ENCODE measurements around the gene YIPF3.
"Not testable (repeated sequence)": the region's sequence is repeated elsewhere in the genome, so short reads cannot be mapped to it uniquely, and the experiment has no call there.

The YIPF3 gene

DNA sequence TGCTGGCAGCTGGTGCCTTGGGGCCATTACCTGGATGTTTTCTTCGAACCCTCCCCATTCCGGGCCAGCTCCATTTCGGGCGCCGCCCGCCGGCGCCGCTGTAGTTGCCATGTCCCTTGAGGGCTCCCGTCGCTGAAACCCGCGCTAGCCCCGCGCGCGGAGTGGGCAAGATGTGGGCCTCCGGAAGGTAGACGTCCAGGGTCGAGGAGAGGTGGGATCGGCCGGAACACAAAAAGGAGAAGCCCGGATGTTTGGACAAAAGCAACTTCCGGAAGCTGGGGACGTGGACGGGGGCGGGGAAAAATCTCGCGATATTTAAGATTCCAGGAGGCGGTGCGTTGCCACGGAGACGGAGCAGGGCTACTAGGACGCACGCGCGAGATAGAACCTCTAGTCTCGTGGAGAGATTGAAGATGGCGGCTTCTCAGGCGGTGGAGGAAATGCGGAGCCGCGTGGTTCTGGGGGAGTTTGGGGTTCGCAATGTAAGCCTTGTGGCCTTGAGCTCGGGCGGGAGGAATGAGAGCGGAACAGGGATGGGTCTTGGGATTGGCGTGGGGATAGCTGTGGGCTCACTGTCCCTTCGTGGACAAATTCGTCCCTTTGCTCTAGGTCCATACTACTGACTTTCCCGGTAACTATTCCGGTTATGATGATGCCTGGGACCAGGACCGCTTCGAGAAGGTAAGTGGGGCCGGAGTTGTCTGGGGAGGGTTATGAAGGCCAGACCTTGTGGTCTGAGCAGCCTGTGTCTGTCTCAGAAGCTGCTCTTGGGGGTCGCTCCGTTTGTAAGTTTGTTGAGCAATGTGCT is at the start of gene YIPF3, which contains the start of gene POLR1C:
Gene YIPF3, minus strand, starts transcription at position 230 of the 808 bp plus-strand sequence. Its CDS starts 119 bp downstream, at position 111.
Gene POLR1C, plus strand, starts transcription at position 393 of the 808 bp plus-strand sequence. Its CDS starts 21 bp downstream, at position 414.
- peak; percentile 92 to 96 for DNase-seq (ENCODE audit: low read depth in 2 of 2)

DNA sequence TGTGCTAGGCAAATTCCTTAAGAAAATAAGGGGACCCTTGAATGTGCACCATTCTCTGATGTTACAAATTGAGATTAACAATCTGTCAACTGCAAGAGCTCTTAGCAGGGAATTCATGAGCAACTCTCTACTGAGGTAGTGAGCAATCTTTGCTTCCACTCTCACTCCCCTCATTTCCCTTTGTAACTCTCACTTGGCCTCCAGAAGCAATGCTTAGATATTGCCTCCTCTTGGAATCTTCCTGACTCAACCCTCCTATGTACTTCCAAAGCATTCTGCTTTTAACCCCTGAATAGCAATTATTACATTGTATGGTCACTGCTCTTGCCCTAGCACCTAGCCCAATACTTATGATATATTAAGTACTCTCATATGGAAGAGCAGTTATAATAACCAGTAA is 42.6 kb upstream of the YIPF3 start:
- DNase-seq (ENCODE audit: low read depth in 2 of 2): no peak

GRCh38 chr6:43557620-43558019 is 40.9 kb upstream of the YIPF3 start:
- not testable (repeated sequence) for DNase-seq (ENCODE audit: low read depth in 2 of 2)

- no peak for DNase-seq (ENCODE audit: low read depth in 2 of 2)
These were observed 30.5 kb upstream of the YIPF3 start for GRCh38 chr6:43547222-43547621.

- no peak for DNase-seq (ENCODE audit: low read depth in 2 of 2)
These were observed 27.7 kb upstream of the YIPF3 start for GRCh38 chr6:43544461-43544860.

DNA sequence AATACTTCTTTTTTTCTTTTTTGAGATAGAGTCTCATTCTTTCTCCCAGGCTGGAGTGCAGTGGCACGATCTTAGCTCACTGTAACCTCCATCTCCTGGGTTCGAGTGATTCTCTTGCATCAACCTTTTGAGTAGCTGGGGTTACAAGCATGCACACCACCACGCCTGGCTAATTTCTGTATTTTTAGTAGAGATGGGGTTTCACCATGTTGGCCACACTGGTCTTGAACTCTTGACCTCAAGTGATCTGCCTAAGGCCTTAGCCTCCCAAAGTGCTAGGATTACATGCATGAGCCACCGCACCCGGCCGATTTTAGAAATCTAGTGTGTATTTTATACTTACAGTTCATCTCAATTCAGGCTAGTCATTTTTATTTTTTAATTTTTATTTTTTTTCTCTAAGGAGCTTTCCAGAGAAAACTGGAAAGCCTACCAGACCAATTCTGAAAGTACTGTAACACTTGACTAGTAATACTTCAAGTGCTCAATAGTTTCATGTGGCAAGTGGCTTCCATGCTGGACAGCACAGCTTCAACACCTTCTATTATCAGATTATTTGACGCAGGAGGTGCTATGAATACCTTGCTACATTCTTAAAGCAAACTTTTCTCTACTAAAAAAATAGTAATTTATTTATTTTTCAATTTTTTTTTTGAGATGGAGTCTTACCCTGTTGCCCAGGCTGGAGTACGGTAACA is 25.2 kb upstream of the YIPF3 start:
- no peak for DNase-seq (ENCODE audit: low read depth in 2 of 2)

DNA sequence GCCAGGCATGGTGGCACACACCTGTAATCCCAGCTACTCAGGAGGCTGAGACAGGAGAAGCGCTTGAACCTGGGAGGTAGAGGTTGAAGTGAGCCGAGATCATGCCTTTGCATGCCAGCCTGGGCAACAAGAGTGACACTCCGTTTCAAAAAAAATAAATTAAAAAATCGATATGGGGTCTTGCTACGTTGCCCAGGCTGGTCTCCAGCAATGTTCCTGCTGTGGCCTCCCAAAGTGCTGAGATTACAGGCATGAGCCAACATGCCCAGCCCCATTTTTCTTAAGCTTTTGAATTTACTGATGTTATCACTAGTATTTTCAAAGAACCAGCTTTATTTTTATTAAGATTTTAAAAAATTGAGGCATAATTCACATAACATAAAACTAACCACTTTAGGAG is 23.8 kb upstream of the YIPF3 start:
- no peak for DNase-seq (ENCODE audit: low read depth in 2 of 2)

GRCh38 chr6:43539409-43539808 is 22.7 kb upstream of the YIPF3 start:
- not testable (repeated sequence) for DNase-seq (ENCODE audit: low read depth in 2 of 2)

GRCh38 chr6:43538986-43539385 is 22.3 kb upstream of the YIPF3 start:
- DNase-seq (ENCODE audit: low read depth in 2 of 2): not testable (repeated sequence)

- DNase-seq (ENCODE audit: low read depth in 2 of 2): no peak
These were observed 15.5 kb upstream of the YIPF3 start for GRCh38 chr6:43532201-43532600.

DNA sequence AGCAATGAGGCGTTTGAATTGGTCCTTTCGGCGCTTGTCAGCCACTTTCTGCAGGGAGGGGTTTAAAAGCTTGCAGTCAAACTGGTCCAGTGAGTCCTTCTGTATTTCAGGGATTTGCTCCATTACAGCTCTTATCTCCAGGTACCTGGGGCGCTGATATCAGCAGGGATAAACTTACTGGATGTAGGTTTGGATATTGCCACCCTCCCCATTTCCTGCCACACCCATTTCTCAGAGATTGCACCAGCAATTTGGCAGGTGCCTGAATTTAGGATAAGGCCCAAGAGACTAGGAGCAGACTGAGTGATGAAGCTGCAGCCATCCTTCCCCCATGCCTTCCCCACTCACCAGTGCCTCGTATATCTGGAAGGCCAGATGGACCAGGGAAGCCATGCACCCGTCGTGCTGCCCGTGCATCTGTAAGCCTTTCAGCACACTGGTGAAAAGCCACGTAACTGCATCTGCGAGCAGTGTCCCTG is 7.8 kb upstream of the YIPF3 start:
- no peak for DNase-seq (ENCODE audit: low read depth in 2 of 2)

DNA sequence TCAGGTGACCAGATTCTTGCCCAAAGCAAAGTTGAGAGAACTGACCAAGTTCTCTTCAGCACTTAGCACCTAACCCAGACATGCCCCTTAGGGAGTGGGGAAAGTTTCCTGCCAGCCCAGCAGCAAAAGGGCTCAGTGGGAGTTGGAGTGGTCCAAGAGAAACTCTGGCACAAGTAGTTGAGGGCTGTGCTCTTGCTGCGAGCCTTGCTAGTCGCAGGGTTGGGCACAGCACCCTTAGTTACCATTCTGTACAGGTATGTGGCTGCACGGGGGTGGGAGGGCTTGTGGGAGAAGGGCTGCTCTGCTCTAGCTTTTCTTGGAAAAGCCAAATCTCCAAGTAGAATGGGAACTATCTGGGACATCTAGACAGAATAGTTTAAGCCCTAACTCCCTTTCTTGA is 6.6 kb upstream of the YIPF3 start:
- no peak for DNase-seq (ENCODE audit: low read depth in 2 of 2)

GRCh38 chr6:43522547-43523261 is 6.0 kb upstream of the YIPF3 start:
- DNase-seq (ENCODE audit: low read depth in 2 of 2): no peak

DNA sequence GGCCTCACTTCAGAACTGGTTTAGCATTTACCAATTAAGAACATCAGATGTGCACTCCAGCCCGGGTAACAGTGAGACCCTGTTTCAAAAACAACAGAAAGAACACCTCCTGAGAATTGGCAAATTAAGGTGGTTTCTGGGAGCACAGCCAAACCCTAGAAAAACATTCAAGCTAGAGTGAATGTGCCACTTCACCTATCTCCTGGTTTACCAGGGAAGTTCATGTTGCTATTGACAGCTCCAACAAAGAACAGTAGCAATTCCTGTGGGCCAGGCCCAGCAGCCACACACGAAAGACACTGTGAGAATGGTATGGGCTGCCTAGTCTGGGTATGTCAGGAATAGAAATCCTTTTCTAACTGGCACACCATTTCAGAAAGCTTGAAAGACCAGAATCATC is 5.1 kb upstream of the YIPF3 start:
- DNase-seq (ENCODE audit: low read depth in 2 of 2): no peak

DNA sequence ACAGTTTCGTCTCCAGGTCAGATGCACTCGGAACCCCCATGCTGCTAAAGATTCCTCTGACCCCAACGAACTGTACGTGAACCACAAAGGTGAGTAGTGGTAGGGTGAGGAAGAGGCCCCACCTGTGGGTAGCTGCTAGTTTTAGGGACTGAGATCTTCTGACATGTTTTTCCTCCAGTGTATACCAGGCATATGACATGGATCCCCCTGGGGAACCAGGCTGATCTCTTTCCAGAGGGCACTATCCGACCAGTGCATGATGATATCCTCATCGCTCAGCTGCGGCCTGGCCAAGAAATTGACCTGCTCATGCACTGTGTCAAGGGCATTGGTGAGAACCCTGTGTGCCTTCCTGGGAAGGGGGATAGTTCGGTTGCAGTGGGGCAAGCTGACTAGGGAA is 3.4 kb upstream of the YIPF3 start:
- DNase-seq (ENCODE audit: low read depth in 2 of 2): no peak

DNA sequence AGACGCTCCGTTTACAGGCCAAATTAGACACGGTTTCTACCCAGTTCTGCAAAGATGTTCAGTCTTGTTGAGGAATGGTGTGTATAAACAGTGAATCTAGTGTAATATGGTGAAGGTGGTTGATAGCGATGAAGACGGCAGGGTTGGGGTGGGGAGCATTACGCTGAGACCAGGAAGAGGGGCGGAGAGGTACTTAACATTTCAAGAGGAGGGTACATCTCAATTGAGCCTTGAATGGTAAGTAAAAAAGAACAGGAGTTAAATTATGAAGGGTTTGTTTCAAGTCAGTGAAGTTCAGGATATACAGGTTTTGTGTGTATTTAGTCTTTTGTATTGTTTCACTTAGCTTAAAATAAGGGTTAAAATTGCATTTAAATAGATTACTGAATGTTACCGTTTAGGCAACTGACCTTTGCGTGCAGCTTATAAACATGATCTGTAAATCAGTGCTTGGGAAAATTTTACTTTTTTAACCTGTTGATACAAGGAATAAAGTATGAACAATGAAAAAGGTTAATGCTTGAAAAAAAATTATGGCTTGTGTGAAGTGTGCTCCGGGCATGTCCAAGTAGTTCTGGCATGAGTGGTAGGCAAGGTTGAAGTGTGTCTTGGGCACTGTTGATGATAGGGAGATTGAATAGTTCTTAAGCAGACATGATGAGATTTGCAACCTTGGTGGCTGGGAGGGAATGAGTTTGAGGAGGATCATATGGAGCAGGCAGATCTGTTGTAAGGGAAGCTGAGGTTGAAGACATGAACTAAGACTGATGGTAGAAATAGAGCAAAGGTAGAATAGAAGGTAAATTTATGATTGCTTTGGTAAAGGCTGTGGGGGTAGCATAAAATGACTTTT is 1.0 kb upstream of the YIPF3 start:
- no peak for DNase-seq (ENCODE audit: low read depth in 2 of 2)

GRCh38 chr6:43516367-43516696 is 394 bp downstream of the YIPF3 start:
- DNase-seq (ENCODE audit: low read depth in 2 of 2): no peak

DNA sequence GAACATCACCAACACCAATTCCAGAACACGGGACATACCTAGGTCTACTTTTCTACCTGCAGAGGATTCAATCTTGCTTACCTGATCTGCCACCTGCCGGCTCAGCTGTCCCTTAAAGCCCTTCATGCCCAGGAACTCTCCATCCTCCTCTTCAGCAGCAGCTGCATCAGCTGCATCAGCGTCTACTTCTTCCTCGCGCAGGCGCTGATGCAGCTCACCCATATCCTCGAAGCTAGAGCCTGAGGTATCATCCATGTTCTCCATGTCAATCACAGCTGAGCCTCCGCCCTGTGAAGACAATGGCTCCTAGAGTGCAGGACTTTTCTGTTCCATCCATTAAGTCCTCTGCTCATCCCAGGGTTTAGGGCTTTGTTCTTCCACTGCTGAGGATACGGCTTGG is 918 bp downstream of the YIPF3 start:
- no peak for DNase-seq (ENCODE audit: low read depth in 2 of 2)

- no peak for DNase-seq (ENCODE audit: low read depth in 2 of 2)
These were observed 4.8 kb downstream of the YIPF3 start for GRCh38 chr6:43511824-43512415.

DNA sequence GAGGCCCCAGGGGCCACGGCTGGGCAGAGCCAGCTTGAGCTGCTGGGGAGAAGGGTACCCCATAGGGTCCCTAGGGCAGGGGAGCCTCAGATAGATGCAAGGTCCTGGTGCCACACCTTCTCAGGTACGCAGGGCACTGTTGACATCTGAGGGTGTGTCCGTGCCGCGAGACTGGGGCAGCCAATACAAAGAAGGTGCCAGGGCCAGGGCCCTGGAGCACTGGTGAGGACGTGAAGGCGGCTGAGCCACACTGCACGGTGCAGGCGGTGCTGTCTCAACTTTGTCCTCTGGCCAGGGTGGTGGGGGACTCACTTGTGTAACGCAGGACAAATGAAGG is 5.9 kb downstream of the YIPF3 start:
- DNase-seq (ENCODE audit: low read depth in 2 of 2): no peak
